ENCODE results near the gene TTC28. TPM values are rescaled to one million over a fixed set of nuclear protein-coding genes. Genes with fewer than 3 reads are reported as not detected.

Gene TTC28
- total RNA-seq, 1 donor from 2014 or later: 46.2 TPM

- Mint-ChIP-seq H3K27me3 (ENCODE audit: insufficient read depth, low read depth) (peaks cover 2% of the 10 kb centered on the region), H3K4me1 (peaks cover 22% of the 10 kb centered on the region), H3K9me3 (peaks cover 18% of the 10 kb centered on the region), H3K4me3 (no peak overlapping the region), H3K27ac (no peak overlapping the region), H3K36me3 (peaks cover 17% of the 10 kb centered on the region)
- H3K27ac ChIP-seq: no peak overlapping the region
- H3K9ac ChIP-seq: no peak overlapping the region
- no peak overlapping the region for H3K4me3 ChIP-seq
- DNase-seq (ENCODE audit: low spot score): no peak
- H3F3A ChIP-seq (ENCODE audit: low read depth): peaks cover 31% of the 10 kb centered on the region
- H3K27me3 ChIP-seq: no peaks in the 10 kb centered on the region
- H2AFZ ChIP-seq (replicated peaks): no peak overlapping the region
- H3K4me2 ChIP-seq: no peak overlapping the region
- no peak for TF ChIP-seq CTCF (IDR thresholded peaks at IDR 0.05)
- H3K9me3 ChIP-seq (ENCODE audit: low read depth): no peaks in the 10 kb centered on the region
- H4K20me1 ChIP-seq (ENCODE audit: low read depth): no peaks in the 10 kb centered on the region
- H3K79me2 ChIP-seq (ENCODE audit: low read depth): peaks cover 10% of the 10 kb centered on the region
- H3K4me1 ChIP-seq: peaks cover 37% of the 10 kb centered on the region
- no peaks in the 10 kb centered on the region for H3K36me3 ChIP-seq
These were observed 707.7 kb downstream of the TTC28 start for GRCh38 chr22:27971926-27972325.

- TF ChIP-seq EZH2phosphoT487 (IDR thresholded peaks at IDR 0.05) (no peak), EZH2 (IDR thresholded peaks at IDR 0.05) (no peak), CTCF (IDR thresholded peaks at IDR 0.05) (no peak)
- Histone ChIP-seq H3K27ac (no peak overlapping the region), H3K4me3 (no peak overlapping the region), H3K4me1 (peaks cover 32% of the 10 kb centered on the region), H3F3A (ENCODE audit: low read depth) (peaks cover 29% of the 10 kb centered on the region), H3K9ac (no peak overlapping the region), H3K27me3 (no peaks in the 10 kb centered on the region), H3K9me3 (ENCODE audit: low read depth) (no peaks in the 10 kb centered on the region), H3K4me2 (no peak overlapping the region), H4K20me1 (ENCODE audit: low read depth) (no peaks in the 10 kb centered on the region), H2AFZ (replicated peaks) (no peak overlapping the region), H3K36me3 (no peaks in the 10 kb centered on the region), H3K79me2 (ENCODE audit: low read depth) (peaks cover 3% of the 10 kb centered on the region)
- no peak for DNase-seq (ENCODE audit: low spot score)
- H3K4me3 Mint-ChIP-seq: no peak overlapping the region
- peaks cover 17% of the 10 kb centered on the region for H3K36me3 Mint-ChIP-seq
- H3K27me3 Mint-ChIP-seq (ENCODE audit: insufficient read depth, low read depth): peaks cover 2% of the 10 kb centered on the region
- H3K4me1 Mint-ChIP-seq: peaks cover 20% of the 10 kb centered on the region
- H3K27ac Mint-ChIP-seq: no peak overlapping the region
- H3K9me3 Mint-ChIP-seq: peaks cover 18% of the 10 kb centered on the region
These were observed 708.9 kb downstream of the TTC28 start for GRCh38 chr22:27970596-27971220.

- peaks cover 18% of the 10 kb centered on the region for H3K9me3 Mint-ChIP-seq
- Histone ChIP-seq H3F3A (ENCODE audit: low read depth) (no peaks in the 10 kb centered on the region), H3K9me3 (ENCODE audit: low read depth) (no peaks in the 10 kb centered on the region), H3K27me3 (no peaks in the 10 kb centered on the region), H3K79me2 (ENCODE audit: low read depth) (no peaks in the 10 kb centered on the region), H2AFZ (replicated peaks) (no peak overlapping the region), H3K36me3 (no peaks in the 10 kb centered on the region), H3K27ac (no peak overlapping the region), H3K4me3 (no peak overlapping the region), H3K9ac (no peak overlapping the region), H3K4me2 (no peak overlapping the region), H4K20me1 (ENCODE audit: low read depth) (no peaks in the 10 kb centered on the region), H3K4me1 (peaks cover 8% of the 10 kb centered on the region)
- peaks cover 2% of the 10 kb centered on the region for H3K27me3 Mint-ChIP-seq (ENCODE audit: insufficient read depth, low read depth)
- no peak overlapping the region for H3K27ac Mint-ChIP-seq
- peaks cover 15% of the 10 kb centered on the region for H3K4me1 Mint-ChIP-seq
- H3K36me3 Mint-ChIP-seq: peaks cover 22% of the 10 kb centered on the region
- no peak for DNase-seq (ENCODE audit: low spot score)
- no peak overlapping the region for H3K4me3 Mint-ChIP-seq
- TF ChIP-seq EZH2 (IDR thresholded peaks at IDR 0.05): no peak
- no peak for TF ChIP-seq CTCF (IDR thresholded peaks at IDR 0.05)
- TF ChIP-seq EZH2phosphoT487 (IDR thresholded peaks at IDR 0.05): no peak
These were observed 713.2 kb downstream of the TTC28 start for GRCh38 chr22:27966168-27967064.
